Fibroblast of lung (primary cell): Measurements from ENCODE around the gene MKX. TPM values are rescaled to one million over a fixed set of nuclear protein-coding genes. Genes with fewer than 3 reads are reported as not detected.
A peak's percentile ranks its signal among the peaks of the same experiment; 100 is the strongest.

Experiments
- DNase-seq, 2 donors: peaks; one replicate each; pipeline versions ENCODE4 v3.0.0 to v3.0.0-alpha.2; 2010; ENCODE audit warnings: low read depth in 2 of 2
- H2AFZ ChIP-seq: 2 replicates; pipeline ENCODE4 v1.5.1; 2012; ENCODE audit warnings: low read length, control low read depth, inconsistent platforms
- H3K27ac ChIP-seq: 2 replicates; pipeline ENCODE4 v1.5.1; 2011; ENCODE audit warnings: low read length, control low read depth; ENCODE audit not compliant: insufficient read depth
- H3K27me3 ChIP-seq: 2 replicates; pipeline ENCODE4 v1.5.1; 2011; ENCODE audit warnings: mild to moderate bottlenecking, low read length; ENCODE audit not compliant: control insufficient read depth, insufficient read depth
- H3K36me3 ChIP-seq: 2 replicates; pipeline ENCODE4 v1.5.1; 2011; ENCODE audit warnings: low read length; ENCODE audit not compliant: control insufficient read depth, insufficient read depth
- H3K4me1 ChIP-seq: 2 replicates; pipeline ENCODE4 v1.5.1; 2011; ENCODE audit warnings: low read length; ENCODE audit not compliant: control insufficient read depth, insufficient read depth; ENCODE audit errors: extremely low read depth
- H3K4me2 ChIP-seq: 2 replicates; pipeline ENCODE4 v1.5.1; 2011; ENCODE audit warnings: low read length, control low read depth; ENCODE audit not compliant: insufficient read depth; ENCODE audit errors: extremely low read depth
- H3K4me3 ChIP-seq, 4 experiments: fragments of 200-600 bp in 1 of 4; sonication (generic) in 1 of 4; replicated peaks in 1 of 4; 2 replicates each; pipeline ENCODE4 v1.5.1; 2011 to 2016; ENCODE audit warnings: low read length in 4 of 4, low read depth in 3 of 4, mild to moderate bottlenecking in 3 of 4, control low read depth in 2 of 4, inconsistent platforms in 1 of 4, mixed read lengths in 1 of 4; ENCODE audit not compliant: insufficient read depth in 1 of 4; ENCODE audit errors: control extremely low read depth in 1 of 4
- H3K79me2 ChIP-seq: 2 replicates; pipeline ENCODE4 v1.5.1; 2012; ENCODE audit warnings: mild to moderate bottlenecking, low read length, inconsistent platforms; ENCODE audit not compliant: control insufficient read depth, insufficient read depth
- H3K9ac ChIP-seq: 2 replicates; pipeline ENCODE4 v1.5.1; 2011; ENCODE audit warnings: mild to moderate bottlenecking, low read length, control low read depth; ENCODE audit not compliant: insufficient read depth
- H3K9me3 ChIP-seq: 2 replicates; pipeline ENCODE4 v1.5.1; 2012; ENCODE audit warnings: low read depth, low read length; ENCODE audit not compliant: control insufficient read depth, insufficient read depth
- H4K20me1 ChIP-seq: 2 replicates; pipeline ENCODE4 v1.5.1; 2011; ENCODE audit warnings: low read length; ENCODE audit not compliant: control insufficient read depth, insufficient read depth; ENCODE audit errors: extremely low read depth
- CTCF ChIP-seq, 2 donors: IDR thresholded peaks in 1 of 2; conservative IDR thresholded peaks in 1 of 2; 1 replicate in 1 of 2; 2 replicates in 1 of 2; pipeline ENCODE4 v1.5.1; 2011 to 2012; ENCODE audit warnings: low read length in 2 of 2, control low read depth in 1 of 2, inconsistent platforms in 1 of 2, low read depth in 1 of 2, mild to moderate bottlenecking in 1 of 2
- EZH2 ChIP-seq: IDR thresholded peaks from 2 replicates; pipeline ENCODE4 v1.5.1; 2012; ENCODE audit warnings: low read length, control low read depth, mild to moderate bottlenecking; ENCODE audit errors: missing control alignments
- polyA plus RNA-seq, 2 donors: library from polyadenylated mRNA; depleted of rRNA in 1 of 2; stranded (reverse) in 1 of 2; unstranded in 1 of 2; fragments of >200 nt; gene quantifications; 2 replicates each; pipeline ENCODE4 v1.2.1, GENCODE V29; 2011 to 2012; ENCODE audit warnings: missing spikeins in 1 of 2
- total RNA-seq: library from RNA; depleted of rRNA; stranded (reverse); fragments of >200 nt; gene quantifications from 2 replicates; pipeline ENCODE4 v1.2.1, GENCODE V29; 2014

MKX gene
- total and polyA plus RNA-seq, 2 donors (not counting 1 experiment from before 2014, with no cell fraction given): 2.2 to 15.0 TPM

- DNase-seq: no peak
- TF ChIP-seq CTCF (conservative IDR thresholded peaks at IDR 0.05 in 1 of 2, IDR thresholded peaks at IDR 0.05 in 1 of 2; ENCODE audit: low read depth in 1 of 2, low read length in 2 of 2) (no peak), EZH2 (no peak)
- H3K36me3 ChIP-seq: no peaks in the 10 kb centered on the region
- H3K4me3 ChIP-seq: no peak overlapping the region
- no peak overlapping the region for H3K9ac ChIP-seq
- no peaks in the 10 kb centered on the region for H3K79me2 ChIP-seq
- no peak overlapping the region for H3K27ac ChIP-seq
- no peaks in the 10 kb centered on the region for H3K27me3 ChIP-seq
- H3K4me2 ChIP-seq: no peak overlapping the region
- H4K20me1 ChIP-seq: no peaks in the 10 kb centered on the region
- H3K4me1 ChIP-seq: no peaks in the 10 kb centered on the region
- H3K9me3 ChIP-seq: no peaks in the 10 kb centered on the region
- H2AFZ ChIP-seq: no peak overlapping the region
Observed at GRCh38 chr10:27728338-27728737, 17.3 kb downstream of the MKX start.

- Histone ChIP-seq H2AFZ (no peak overlapping the region), H3K9ac (no peak overlapping the region), H3K79me2 (no peaks in the 10 kb centered on the region), H3K36me3 (no peaks in the 10 kb centered on the region), H4K20me1 (no peaks in the 10 kb centered on the region), H3K4me3 (no peak overlapping the region), H3K9me3 (no peaks in the 10 kb centered on the region), H3K27ac (no peak overlapping the region), H3K27me3 (no peaks in the 10 kb centered on the region), H3K4me2 (no peak overlapping the region), H3K4me1 (no peaks in the 10 kb centered on the region)
- no peak for DNase-seq
- peak; percentile 27 to 43 for TF ChIP-seq CTCF (conservative IDR thresholded peaks at IDR 0.05 in 1 of 2, IDR thresholded peaks at IDR 0.05 in 1 of 2; ENCODE audit: low read depth in 1 of 2, low read length in 2 of 2)
- no peak for TF ChIP-seq EZH2
Observed at GRCh38 chr10:27724287-27724686, 21.3 kb downstream of the MKX start.

DNA sequence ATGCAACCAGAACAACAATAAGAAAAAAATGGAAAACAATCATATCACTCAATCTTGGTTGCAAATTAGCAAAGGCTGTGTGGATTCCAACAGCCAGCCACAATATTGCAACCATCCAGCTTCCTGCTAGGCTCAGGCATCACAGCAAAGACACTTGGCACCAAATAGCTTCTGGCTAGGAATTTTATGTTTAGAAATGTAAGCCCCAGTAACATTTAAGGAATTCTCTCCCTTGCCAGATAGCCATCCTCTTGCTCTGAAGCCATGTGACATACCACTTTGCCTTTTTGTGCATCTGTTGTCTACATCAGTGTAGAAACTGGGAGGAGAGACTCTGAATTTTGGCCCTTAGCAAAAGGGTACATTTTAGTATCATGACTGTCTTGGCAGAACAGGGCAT is 22.2 kb downstream of the MKX start:
- H3K4me2 ChIP-seq: peak overlapping the region; percentile 2
- no peaks in the 10 kb centered on the region for H3K9me3 ChIP-seq
- no peak overlapping the region for H3K27ac ChIP-seq

More for the DNA sequence above, 22.2 kb downstream of the MKX start:
- no peak for TF ChIP-seq CTCF (conservative IDR thresholded peaks at IDR 0.05 in 1 of 2, IDR thresholded peaks at IDR 0.05 in 1 of 2; ENCODE audit: low read depth in 1 of 2, low read length in 2 of 2)
- no peak for TF ChIP-seq EZH2
- no peak overlapping the region for H3K4me3 ChIP-seq
- H3K27me3 ChIP-seq: no peaks in the 10 kb centered on the region
- no peaks in the 10 kb centered on the region for H3K79me2 ChIP-seq
- no peaks in the 10 kb centered on the region for H3K4me1 ChIP-seq
- peak; percentile 43 to 75 for DNase-seq
- no peak overlapping the region for H3K9ac ChIP-seq
- H4K20me1 ChIP-seq: no peaks in the 10 kb centered on the region
- no peak overlapping the region for H2AFZ ChIP-seq
- H3K36me3 ChIP-seq: no peaks in the 10 kb centered on the region
